Activated B cell treated with CpG ODN at 0.5 μM for 24 hours (primary cell): ENCODE data around the gene WNT2B. TPM values are rescaled to one million over a fixed set of nuclear protein-coding genes. Genes with fewer than 3 reads are reported as not detected.
"Not testable (repeated sequence)": the region's sequence is repeated elsewhere in the genome, so short reads cannot be mapped to it uniquely, and the experiment has no call there.

ENCODE experiments used
- ATAC-seq: fragments of 200-7000 bp; cut with Tn5 transposase; one replicate; pipeline ENCODE4 v1.10.0; 2021; ENCODE audit warnings: low read depth, mild to moderate bottlenecking, moderate library complexity
- CTCF ChIA-PET: fragments of 350-600 bp; sonication (Branson Sonifier 250); formaldehyde crosslinking; loops from one replicate; lab custom pipeline; 2021; ENCODE audit warnings: antibody characterized with exemption; lab: Charles Lee
- POLR2A ChIA-PET: fragments of 350-600 bp; sonication (Branson Sonifier 250); formaldehyde crosslinking; loops from one replicate; lab custom pipeline; 2021; ENCODE audit warnings: antibody characterized with exemption; lab: Charles Lee
- DNase-seq: peaks from one replicate; pipeline ENCODE4 v3.0.0; 2022
- H3K27ac Mint-ChIP-seq: one replicate; pipeline ENCODE4 v1.8.0; 2020; ENCODE audit warnings: mixed read lengths
- H3K27me3 Mint-ChIP-seq: one replicate; pipeline ENCODE4 v1.8.0; 2021; ENCODE audit warnings: mixed read lengths
- H3K36me3 Mint-ChIP-seq: one replicate; pipeline ENCODE4 v1.8.0; 2021; ENCODE audit warnings: low read depth, mixed read lengths
- H3K4me1 Mint-ChIP-seq: one replicate; pipeline ENCODE4 v1.8.0; 2021; ENCODE audit warnings: mixed read lengths
- H3K4me3 Mint-ChIP-seq: one replicate; pipeline ENCODE4 v1.8.0; 2020; ENCODE audit warnings: mild to moderate bottlenecking, mixed read lengths
- H3K9me3 Mint-ChIP-seq: one replicate; pipeline ENCODE4 v1.8.0; 2020; ENCODE audit warnings: mixed read lengths
- intact Hi-C: fragments of 100-400 bp; cut with micrococcal nuclease; formaldehyde crosslinking; loops from one replicate; pipeline ENCODE4 v1.15.1; 2024
- total RNA-seq: library from RNA; stranded (reverse); gene quantifications from 2 replicates; pipeline ENCODE4 v1.2.3, GENCODE V29; 2022
- TF ChIP-seq, protein P1 (sequence below): fragments of 200-600 bp; IDR thresholded peaks from one replicate; pipeline ENCODE4 v1.8.0; 2022; ENCODE audit warnings: antibody characterized with exemption, mild to moderate bottlenecking

Gene WNT2B
- total RNA-seq, 1 donor from 2014 or later, result 1.4 TPM

DNA sequence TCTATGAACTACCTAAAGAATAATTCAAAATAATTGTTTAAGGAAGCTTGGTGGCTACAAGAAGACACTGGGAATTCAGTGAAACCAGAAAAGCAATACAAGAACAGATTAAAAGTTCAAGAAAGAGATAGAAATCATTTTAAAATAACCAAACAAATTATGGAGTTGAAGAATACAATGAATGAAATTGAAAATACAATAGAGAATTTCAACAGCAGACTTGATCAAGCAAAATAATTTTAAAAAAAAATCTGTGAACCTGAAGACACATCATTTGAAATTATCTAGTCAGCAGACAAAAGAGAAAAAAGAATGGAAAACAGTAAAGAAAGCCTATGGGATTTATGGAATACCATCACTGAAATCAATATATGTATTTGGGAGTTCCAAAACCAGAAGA, 31.2 kb upstream of the WNT2B start:
- TF ChIP-seq, protein P1, sequence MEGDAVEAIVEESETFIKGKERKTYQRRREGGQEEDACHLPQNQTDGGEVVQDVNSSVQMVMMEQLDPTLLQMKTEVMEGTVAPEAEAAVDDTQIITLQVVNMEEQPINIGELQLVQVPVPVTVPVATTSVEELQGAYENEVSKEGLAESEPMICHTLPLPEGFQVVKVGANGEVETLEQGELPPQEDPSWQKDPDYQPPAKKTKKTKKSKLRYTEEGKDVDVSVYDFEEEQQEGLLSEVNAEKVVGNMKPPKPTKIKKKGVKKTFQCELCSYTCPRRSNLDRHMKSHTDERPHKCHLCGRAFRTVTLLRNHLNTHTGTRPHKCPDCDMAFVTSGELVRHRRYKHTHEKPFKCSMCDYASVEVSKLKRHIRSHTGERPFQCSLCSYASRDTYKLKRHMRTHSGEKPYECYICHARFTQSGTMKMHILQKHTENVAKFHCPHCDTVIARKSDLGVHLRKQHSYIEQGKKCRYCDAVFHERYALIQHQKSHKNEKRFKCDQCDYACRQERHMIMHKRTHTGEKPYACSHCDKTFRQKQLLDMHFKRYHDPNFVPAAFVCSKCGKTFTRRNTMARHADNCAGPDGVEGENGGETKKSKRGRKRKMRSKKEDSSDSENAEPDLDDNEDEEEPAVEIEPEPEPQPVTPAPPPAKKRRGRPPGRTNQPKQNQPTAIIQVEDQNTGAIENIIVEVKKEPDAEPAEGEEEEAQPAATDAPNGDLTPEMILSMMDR, result no peak
- Mint-ChIP-seq H3K36me3 (peaks cover 3% of the 10 kb centered on the region), H3K9me3 (peaks cover 27% of the 10 kb centered on the region), H3K27ac (no peak overlapping the region), H3K27me3 (peaks cover 7% of the 10 kb centered on the region), H3K4me3 (no peak overlapping the region), H3K4me1 (no peaks in the 10 kb centered on the region)
- ATAC-seq (no peak), DNase-seq (no peak)
- CTCF ChIA-PET, result no interaction called here
- intact Hi-C loops, result no loop called here
- POLR2A ChIA-PET, result no interaction called here

DNA sequence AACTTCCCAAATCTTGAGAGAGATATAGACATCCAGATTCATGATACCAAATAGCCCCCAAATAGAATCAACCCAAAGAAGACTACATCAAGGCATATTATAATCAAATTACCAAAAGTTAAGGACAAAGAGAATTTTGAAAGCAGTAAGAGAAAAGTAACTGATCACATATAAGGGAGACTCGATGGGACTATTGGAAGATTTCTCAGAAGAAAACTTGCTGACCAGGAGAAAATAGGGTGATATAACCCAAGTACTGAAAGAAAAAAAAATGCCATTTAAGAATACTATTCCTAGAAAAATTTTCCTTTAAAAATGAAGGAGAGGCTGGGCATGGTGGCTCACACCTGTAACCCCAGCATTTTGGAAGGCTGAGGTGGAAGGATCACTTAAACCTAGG, 30.5 kb upstream of the WNT2B start:
- H3K27me3 Mint-ChIP-seq, result peaks cover 7% of the 10 kb centered on the region
- H3K36me3 Mint-ChIP-seq, result peaks cover 3% of the 10 kb centered on the region
- ChIA-PET POLR2A (no interaction called here), CTCF (no interaction called here)
- no peak overlapping the region for H3K27ac Mint-ChIP-seq
- TF ChIP-seq, protein P1, result no peak
- H3K4me1 Mint-ChIP-seq, result no peaks in the 10 kb centered on the region
- intact Hi-C loops, result no loop called here
- peaks cover 27% of the 10 kb centered on the region for H3K9me3 Mint-ChIP-seq
- ATAC-seq, result no peak
- no peak overlapping the region for H3K4me3 Mint-ChIP-seq
- no peak for DNase-seq

DNA sequence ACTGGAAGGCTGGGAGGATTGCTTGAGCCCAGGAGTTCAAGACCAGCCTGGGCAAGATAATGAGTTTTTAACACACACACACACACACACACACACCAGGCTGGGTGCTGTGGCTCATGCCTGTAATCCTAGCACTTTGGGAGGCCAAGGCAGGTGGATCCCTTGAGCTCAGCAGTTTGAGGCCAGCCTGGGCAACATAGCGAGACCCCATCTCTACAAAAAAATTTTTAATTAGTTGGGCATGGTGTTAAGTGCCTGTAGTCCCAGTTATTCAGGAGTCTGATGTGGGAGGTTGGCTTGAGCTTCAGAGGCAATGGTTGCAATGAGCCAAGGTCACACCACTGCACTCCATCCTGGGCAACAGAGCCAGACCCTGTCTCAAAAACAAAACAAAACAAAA, 22.7 kb upstream of the WNT2B start:
- H3K36me3 Mint-ChIP-seq, H3K27ac Mint-ChIP-seq, H3K4me1 Mint-ChIP-seq, ATAC-seq, POLR2A ChIA-PET, H3K4me3 Mint-ChIP-seq, H3K27me3 Mint-ChIP-seq, intact Hi-C loops, CTCF ChIA-PET, H3K9me3 Mint-ChIP-seq, DNase-seq: not testable (repeated sequence)

DNA sequence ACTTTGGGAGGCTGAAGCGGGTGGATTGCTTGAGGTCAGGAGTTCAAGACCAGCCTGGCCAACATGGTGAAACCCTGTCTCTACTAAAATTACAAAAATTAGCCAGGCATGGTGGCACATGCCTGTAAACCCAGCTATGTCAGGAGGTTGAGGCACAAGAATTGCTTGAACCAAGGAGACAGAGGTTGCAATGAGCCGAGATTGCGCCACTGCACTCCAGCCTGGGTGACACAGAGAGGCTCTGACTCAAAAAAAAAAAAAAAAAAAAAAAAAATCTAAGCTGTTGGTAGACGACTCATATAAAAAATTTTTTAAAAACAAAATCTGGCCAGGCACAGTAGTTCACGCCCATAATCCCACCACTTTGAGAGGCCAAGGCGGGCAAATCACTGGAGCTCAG, 21.1 kb upstream of the WNT2B start:
- intact Hi-C loops, DNase-seq, H3K4me3 Mint-ChIP-seq, CTCF ChIA-PET, ATAC-seq, H3K27ac Mint-ChIP-seq, H3K9me3 Mint-ChIP-seq, H3K27me3 Mint-ChIP-seq, H3K4me1 Mint-ChIP-seq, H3K36me3 Mint-ChIP-seq: not testable (repeated sequence)
- POLR2A ChIA-PET, result interaction anchor here (0.7 kb wide), 1 partner anchor 107 kb away, joined by 8 read pairs; no protein-coding TSS in a partner anchor

DNA sequence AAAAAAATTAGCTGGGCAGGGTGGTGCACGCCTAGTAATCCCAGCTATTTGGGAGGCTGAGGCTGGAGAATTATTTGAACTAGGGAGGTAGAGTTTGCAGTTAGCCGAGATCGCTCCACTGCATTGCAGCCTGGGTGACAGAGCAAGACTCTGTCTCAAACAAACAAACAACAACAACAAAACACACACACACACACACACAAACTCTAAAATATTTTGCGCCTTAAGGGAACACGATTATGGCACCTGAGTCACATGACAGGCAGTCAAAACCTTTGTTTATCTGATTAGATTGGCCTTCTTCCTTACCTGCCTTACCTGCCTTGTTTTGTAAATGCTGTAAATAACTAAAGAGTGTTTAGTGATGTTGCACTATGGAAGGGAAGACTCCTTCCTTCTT, 20.6 kb upstream of the WNT2B start:
- ATAC-seq, result no peak

DNA sequence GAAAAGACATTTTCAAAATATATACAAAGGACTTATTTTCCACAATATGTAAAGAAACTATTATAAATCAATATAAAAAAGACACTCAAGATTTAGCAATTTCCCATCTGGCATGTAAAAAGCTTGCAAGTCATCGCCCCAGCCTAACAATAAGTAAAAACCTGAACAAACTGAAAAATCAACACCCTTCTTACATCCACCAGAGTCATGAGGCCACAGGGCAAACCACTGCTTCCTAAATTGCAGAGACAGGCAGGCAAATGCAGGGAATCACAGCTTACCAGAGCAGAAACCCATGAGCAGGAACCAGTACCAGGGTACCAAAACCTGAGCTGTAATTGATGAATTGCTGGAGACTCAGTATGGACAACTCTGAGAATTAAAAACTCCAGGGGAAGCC, 16.7 kb upstream of the WNT2B start:
- DNase-seq (no peak), ATAC-seq (no peak)
- ChIA-PET CTCF (no interaction called here), POLR2A (no interaction called here)
- H3K9me3 Mint-ChIP-seq, result no peaks in the 10 kb centered on the region
- H3K36me3 Mint-ChIP-seq, result no peaks in the 10 kb centered on the region
- H3K27ac Mint-ChIP-seq, result no peak overlapping the region
- H3K4me1 Mint-ChIP-seq, result no peaks in the 10 kb centered on the region
- TF ChIP-seq, protein P1, result no peak
- intact Hi-C loops, result no loop called here
- H3K27me3 Mint-ChIP-seq, result peaks cover 19% of the 10 kb centered on the region
- no peak overlapping the region for H3K4me3 Mint-ChIP-seq

More for the DNA sequence above, 20.6 kb upstream of the WNT2B start:
- CTCF ChIA-PET, result no interaction called here
- Mint-ChIP-seq H3K4me3 (no peak overlapping the region), H3K27me3 (peaks cover 9% of the 10 kb centered on the region), H3K27ac (no peak overlapping the region), H3K4me1 (no peaks in the 10 kb centered on the region), H3K9me3 (no peaks in the 10 kb centered on the region), H3K36me3 (no peaks in the 10 kb centered on the region)
- POLR2A ChIA-PET, result no interaction called here
- intact Hi-C loops, result no loop called here
- no peak for DNase-seq
- TF ChIP-seq, protein P1, result no peak
